ENCODE results near the gene SWAP70.

DNA sequence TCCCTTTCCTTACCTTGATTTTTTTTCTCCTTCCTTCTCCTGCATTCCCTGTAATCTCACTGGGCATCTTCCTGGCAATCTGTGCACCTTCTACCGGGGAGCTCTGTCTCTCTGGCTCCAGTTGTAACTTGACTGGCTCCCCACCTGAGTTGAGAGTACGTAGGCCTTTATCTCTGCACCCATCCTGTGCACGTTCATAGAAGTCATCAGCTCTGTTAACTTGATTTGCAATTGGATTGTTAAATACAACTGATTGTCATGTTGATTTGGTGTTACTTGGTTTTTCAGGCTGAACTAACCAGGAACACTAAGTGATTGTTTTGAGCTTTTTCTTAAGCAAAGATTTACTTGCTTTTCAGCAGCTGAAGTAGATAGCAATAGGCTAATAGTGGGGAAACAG is 11.8 kb downstream of the SWAP70 start:
- TF ChIP-seq, protein P1, sequence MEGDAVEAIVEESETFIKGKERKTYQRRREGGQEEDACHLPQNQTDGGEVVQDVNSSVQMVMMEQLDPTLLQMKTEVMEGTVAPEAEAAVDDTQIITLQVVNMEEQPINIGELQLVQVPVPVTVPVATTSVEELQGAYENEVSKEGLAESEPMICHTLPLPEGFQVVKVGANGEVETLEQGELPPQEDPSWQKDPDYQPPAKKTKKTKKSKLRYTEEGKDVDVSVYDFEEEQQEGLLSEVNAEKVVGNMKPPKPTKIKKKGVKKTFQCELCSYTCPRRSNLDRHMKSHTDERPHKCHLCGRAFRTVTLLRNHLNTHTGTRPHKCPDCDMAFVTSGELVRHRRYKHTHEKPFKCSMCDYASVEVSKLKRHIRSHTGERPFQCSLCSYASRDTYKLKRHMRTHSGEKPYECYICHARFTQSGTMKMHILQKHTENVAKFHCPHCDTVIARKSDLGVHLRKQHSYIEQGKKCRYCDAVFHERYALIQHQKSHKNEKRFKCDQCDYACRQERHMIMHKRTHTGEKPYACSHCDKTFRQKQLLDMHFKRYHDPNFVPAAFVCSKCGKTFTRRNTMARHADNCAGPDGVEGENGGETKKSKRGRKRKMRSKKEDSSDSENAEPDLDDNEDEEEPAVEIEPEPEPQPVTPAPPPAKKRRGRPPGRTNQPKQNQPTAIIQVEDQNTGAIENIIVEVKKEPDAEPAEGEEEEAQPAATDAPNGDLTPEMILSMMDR (conservative IDR thresholded peaks at IDR 0.05; ENCODE audit: low read depth, low read length) = no peak
- TF ChIP-seq EZH2 (IDR thresholded peaks at IDR 0.05; ENCODE audit: low read length, unreplicated experiment) (no peak), EZH2phosphoT487 (IDR thresholded peaks at IDR 0.05; ENCODE audit: borderline replicate concordance, low read length) (no peak)

Measured in PC-3 (cell line).